Measurements from ENCODE around the gene SLC25A45. TPM values are rescaled to one million over a fixed set of nuclear protein-coding genes. Genes with fewer than 3 reads are reported as not detected.

Gene SLC25A45
- total RNA-seq, 1 donor from 2014 or later = 1.2 TPM

DNA sequence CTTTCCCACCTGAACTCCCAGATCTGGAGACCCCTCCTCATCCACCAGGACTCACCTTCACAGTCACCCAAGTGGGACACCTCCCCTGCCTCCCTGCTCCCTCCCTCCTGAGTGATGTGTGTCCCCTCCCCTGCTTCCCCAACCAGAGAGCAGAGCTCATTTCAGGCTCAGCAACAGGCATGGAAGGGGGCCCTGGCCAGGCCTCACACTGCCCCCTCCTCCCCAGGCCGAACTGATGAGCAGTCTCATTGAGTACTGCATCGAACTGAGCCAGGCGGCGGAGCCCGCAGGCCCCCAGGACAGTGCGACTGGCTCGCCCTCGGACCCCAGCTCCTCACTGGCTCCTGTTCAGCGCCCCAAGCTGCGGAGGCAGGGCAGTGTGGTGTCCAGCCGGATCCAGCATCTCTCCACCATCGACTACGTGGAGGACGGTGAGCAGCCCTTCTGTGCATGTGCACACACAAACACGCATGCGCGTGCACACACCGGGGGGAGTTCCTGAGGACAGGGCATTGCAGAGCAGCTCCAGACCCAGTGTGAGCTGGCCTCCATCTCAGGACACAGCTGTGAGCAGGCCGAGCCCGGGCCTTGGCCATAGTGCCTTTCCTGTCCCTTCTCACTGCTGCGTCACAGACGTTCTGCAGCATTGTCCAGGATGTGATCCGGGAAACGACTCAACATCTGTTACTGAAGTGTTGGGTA is 22.3 kb upstream of the SLC25A45 start:
- DNase-seq (ENCODE audit: low read depth in 2 of 2) = peak; percentile 55 to 85

DNA sequence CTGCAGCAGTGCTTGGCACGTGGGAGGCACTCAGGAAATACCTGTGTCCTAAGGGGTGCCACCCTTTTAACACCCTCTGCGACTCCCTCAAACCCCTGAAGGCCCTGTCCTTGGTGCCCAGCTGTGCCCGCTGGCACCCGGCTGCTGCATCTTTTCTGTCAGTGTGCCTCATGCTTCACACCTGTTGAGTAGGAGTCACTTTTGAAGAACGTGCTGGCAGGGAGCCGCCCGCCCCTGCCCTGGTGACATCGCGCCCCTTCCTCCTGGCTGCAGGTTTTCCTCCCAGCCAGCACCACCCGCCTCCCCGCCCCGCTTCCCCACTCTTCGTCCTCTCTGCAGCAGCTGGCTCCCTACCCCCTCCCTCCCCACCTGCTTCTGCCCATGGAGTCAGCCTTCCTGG is 21.8 kb upstream of the SLC25A45 start:
- no peak for DNase-seq (ENCODE audit: low read depth in 2 of 2)

DNA sequence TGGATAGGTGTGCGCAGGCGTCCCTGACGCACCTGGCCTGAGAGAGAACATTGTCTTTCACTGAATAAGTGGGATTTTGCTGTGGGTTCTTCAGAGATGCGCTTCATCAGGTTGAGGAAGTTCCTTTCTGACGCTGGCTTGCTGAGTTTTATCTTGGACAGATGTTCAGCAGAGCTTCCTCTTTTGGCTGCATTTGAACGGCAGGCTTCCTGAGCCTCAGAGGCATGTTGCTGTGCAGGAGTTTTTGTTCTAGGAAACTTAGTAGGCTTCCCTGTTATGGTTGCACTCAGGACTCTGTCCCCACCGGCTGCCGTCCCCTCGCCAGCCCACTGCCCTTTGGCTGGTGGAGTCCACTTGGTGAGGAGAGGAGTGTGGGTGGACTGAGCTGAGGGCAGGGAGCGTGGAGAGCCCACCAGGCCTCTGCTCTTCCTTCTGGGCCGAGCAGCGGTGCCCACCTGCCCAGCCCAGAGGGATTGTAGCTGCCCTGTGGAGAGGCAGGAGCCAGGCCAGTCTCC is 21.2 kb upstream of the SLC25A45 start:
- DNase-seq (ENCODE audit: low read depth in 2 of 2) = peak; percentile 40 to 59

DNA sequence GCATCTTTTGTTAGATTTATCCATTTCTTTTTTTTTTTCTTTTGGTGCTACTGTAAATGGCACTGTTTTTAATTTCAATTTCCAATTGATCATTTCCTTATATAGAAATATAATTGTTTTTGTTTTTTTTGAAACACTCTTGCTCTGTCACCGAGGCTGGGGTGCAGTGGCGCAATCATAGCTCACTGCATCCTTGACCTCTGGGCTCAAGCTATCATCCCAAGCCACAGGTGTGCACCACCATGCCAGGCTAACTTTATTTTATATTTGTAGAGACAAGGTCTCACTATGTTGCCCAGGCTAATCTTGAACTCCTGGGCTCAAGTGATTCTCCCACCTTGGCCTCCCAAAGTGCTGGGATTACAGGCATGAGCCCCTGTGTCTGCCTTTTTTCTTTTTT is 20.3 kb upstream of the SLC25A45 start:
- DNase-seq (ENCODE audit: low read depth in 2 of 2) = no peak

- no peak for DNase-seq (ENCODE audit: low read depth in 2 of 2)
These were observed 19.4 kb upstream of the SLC25A45 start for GRCh38 chr11:65401803-65402248.

- no peak for DNase-seq (ENCODE audit: low read depth in 2 of 2)
These were observed 18.8 kb upstream of the SLC25A45 start for GRCh38 chr11:65401073-65401802.

GRCh38 chr11:65400307-65401072 is 18.0 kb upstream of the SLC25A45 start:
- DNase-seq (ENCODE audit: low read depth in 2 of 2) = no peak

DNA sequence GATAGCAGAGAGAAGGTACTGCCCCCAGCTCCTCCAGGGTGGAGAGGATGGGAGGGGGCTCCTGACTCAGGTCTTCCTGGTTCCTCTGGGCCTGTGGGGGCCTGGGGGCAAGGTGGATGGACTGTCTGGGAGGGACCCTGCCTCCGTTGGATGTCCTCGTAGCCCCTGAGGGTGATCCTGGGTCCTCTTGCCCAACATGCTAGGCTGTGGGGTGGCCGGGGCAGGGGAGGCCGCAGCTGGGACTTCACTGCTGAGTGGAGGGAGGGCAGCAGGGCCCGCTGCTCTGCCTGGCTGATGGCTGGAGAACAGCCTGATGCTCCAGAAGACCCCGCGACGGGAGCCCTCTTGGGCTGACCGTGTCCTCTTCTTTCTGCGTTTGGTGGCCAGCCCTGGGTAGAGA is 17.4 kb upstream of the SLC25A45 start:
- DNase-seq (ENCODE audit: low read depth in 2 of 2) = no peak

DNA sequence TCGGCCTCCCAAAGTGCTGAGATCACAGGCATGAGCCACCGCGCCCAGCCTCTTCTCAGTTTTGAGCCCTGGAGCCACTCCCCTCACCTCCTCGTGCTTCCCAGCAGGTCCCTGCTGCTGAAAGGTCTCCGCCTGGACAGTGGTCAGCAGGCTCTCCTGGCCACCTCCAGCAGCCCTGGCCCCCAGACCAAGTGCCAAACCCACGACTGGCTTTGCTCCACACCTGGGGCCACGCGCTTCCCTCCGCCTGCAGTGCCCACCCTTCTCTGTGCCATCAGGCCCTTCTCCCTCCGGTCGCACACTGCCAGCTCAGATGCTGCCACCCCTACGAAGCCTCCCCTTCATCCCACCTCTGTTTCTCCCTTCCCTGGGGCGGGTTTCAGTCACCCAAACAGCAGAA is 16.8 kb upstream of the SLC25A45 start:
- DNase-seq (ENCODE audit: low read depth in 2 of 2) = no peak

GRCh38 chr11:65398362-65398910 is 16.0 kb upstream of the SLC25A45 start:
- no peak for DNase-seq (ENCODE audit: low read depth in 2 of 2)

DNA sequence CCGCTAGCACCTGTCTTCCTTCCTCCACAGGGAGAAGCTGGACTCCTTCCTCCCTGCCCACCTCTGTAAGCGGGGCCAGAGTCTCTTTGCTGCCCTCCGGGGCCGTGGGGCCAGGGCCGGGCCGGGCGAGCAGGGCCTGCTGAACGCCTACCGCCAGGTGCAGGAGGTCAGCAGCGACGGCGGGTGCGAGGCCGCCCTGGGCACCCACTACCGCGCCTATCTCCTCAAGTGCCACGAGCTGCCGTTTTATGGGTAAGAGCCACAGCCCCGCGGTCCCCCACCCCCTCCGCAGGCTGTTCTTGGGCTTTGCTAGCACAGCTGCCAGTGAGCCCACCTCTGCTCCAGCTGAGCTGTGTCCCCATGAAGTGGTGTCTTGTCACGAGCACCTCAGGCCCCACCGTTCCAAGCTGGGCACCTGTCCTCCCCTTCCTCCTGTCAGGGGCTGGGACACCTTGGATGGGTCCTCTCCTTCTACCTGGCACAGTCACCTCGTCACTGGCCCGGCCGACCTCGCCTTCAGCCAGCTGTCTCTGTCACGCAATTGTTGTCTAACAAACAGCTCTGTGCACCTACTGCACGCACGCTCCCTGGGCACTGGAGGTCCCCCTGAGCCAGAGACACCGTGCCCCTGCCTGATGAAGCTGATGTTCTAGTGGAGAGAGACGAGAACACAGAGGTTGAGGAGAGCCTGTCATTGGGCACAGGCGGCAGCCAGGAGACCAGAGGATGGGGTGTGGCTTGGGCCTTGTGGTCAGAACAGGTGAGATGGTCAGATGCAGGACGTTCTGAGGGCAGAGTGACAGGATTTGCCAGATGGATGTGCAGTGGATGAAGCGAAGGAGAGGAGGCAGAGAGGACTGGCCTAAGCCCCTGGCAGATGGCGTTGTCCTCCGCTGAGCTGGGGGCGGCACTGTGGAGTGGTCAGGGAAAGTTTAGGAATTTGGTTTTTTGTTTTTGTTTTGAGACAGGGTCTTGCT is 14.6 kb upstream of the SLC25A45 start:
- DNase-seq (ENCODE audit: low read depth in 2 of 2) = no peak

DNA sequence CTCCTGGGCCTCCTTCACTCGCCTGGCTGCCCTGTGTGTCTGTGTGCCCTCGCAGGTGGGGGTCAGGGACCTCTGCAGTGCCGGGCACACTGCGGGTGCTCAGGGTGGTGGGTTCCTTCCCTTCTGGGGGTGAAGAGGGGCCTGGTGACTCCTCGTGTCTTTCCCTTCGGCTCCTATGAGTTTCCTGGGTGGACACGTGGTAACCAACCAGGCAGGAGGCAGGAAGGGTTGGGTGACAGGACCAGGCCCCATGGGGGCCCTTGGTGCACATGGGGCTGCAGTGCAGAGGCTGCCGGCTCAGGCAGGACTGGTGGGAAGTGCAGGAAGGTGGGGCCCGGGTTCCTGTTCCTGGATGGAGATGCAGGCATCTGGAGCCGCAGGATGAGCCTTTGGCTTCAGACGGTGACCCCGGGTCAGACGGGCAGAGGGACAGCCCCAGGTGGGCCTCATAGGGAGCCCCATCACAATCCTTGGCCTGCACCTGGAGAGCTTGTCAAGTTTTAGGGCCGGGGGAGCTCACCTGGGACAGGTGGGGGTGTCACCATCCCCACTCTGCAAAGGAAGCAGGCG is 13.6 kb upstream of the SLC25A45 start:
- DNase-seq (ENCODE audit: low read depth in 2 of 2) = no peak

DNA sequence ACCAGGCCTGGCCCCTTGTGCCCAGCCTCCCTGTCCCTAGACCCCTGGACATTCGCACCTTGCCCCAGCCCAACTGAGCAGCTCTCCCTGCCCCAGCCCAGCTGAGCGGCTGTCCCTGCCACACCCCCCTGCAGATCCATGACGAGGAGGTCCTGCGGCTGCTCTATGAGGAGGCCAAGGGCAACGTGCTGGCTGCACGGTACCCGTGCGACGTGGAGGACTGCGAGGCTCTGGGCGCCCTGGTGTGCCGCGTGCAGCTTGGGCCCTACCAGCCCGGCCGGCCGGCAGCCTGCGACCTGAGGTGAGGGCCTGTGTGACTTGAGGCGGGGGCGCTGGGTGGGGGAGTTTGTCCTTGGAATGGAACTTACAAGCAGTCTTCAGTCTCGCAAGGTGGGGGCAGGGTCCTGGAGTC is 11.7 kb upstream of the SLC25A45 start:
- no peak for DNase-seq (ENCODE audit: low read depth in 2 of 2)

DNA sequence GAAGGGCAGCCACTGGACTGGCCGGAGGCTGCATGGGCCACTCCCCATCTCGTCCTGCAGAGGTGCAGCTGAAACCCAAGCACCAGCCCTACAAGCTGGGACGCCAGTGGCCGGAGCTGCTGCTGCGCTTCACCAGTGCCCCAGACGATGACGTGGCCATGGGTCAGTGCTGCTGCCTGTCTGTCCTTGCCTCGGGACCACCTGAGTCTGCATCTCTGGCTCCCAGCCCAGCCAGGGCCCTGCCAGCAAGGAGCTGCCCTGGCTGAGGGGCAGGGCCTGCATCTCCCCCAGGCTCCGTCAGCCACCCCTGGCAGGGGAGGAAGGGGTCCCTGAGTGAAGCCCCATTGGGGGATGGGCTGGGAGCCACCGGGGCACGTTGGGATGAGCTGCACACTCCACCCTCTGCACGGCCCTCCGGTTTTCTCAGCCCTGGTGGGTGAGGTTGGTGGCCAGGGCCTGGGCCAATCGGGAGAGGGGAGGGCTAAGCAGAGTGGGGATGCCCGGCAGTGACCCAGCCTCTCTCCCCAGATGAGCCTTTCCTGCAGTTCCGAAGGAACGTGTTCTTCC is 11.2 kb upstream of the SLC25A45 start:
- no peak for DNase-seq (ENCODE audit: low read depth in 2 of 2)

GRCh38 chr11:65392899-65393298 is 10.5 kb upstream of the SLC25A45 start:
- DNase-seq (ENCODE audit: low read depth in 2 of 2) = no peak

- DNase-seq (ENCODE audit: low read depth in 2 of 2) = no peak
These were observed 9.9 kb upstream of the SLC25A45 start for GRCh38 chr11:65392186-65392829.

DNA sequence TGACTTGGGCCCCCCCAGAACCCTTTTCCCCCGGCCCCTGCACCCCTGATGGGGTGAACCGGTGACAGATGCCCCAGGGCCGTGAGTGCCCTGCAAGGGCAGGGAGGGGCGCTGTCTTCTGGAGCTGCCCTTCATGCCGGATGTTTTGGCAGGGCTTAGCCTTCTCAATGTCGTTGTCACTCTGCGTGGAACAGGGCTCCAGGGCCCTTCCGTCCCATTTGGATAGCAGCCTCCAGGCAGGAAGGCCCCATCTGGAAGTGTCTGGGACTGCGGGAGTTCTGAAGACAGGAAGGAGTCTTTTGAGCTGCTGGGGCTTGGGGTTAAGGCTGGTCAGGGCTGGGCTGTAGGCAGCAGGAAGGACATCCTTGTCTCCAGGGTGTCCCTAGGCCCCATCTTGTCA is 8.6 kb upstream of the SLC25A45 start:
- peak in 1 of 2 donors; percentile 48 for DNase-seq (ENCODE audit: low read depth in 2 of 2)

- DNase-seq (ENCODE audit: low read depth in 2 of 2) = peak in 1 of 2 donors; percentile 51
These were observed 7.9 kb upstream of the SLC25A45 start for GRCh38 chr11:65390099-65390941.

All from lung microvascular endothelial cell (primary cell).